ENCODE results near the gene SH2D2A.

SH2D2A gene

DNA sequence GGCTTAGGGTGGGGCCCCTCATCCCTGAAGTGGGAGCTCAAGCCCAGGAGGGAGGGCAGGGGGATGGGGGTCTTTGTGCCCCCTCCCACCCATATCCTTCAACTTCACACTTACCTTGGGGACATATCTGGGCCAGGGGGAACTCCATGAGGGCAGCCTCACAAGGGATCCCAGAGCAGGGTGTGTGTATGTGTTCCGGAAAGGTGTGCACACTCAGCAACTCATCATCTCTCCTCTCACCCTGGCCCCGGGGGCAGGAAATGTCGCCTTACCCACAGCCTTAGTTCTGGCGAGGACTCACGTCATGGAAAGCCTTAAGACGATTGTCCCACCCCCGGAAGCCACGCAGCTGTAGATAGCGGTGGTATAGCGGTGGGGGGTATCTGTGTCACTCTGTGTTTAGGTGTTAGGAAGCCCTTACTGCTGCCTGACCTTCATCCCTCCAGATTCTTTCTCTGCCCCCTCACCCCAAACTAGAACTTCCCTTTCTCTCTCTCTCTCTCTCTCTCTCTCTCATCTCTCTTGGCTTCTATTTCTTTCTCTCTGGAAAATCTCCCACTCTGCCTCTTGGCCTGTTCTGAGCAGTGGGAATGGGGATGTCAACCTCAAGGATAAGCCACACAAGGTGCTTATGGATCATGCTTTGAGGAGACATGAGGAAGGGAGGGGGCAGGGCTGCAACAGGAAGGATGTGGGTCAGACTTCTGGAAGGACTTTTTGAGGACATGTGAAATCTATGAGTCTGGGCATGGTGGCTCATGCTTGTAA is at the start of gene SH2D2A:
SH2D2A (minus strand) TSS at position 288 of the 768 bp plus-strand sequence; CDS start at position 148, 140 bp downstream.
- Histone ChIP-seq H3K36me3 (ENCODE audit: insufficient read depth, low read length) (no peaks in the 10 kb centered on the region), H3F3A (ENCODE audit: insufficient read depth, low read length) (no peaks in the 10 kb centered on the region), H3K4me1 (ENCODE audit: insufficient read depth, low read length, severe bottlenecking) (peaks cover 22% of the 10 kb centered on the region), H3K27ac (ENCODE audit: low read depth, low read length, poor library complexity, severe bottlenecking) (no peak within 1 kb of the TSS), H3K9me2 (ENCODE audit: low read depth, low read length) (no peaks in the 10 kb centered on the region), H3K9ac (ENCODE audit: low read length) (no peak within 1 kb of the TSS; the same call in 1 of the 2 replicates), H4K20me1 (ENCODE audit: insufficient read depth, low read length) (no peaks in the 10 kb centered on the region), H2AFZ (ENCODE audit: low read length) (no peak within 1 kb of the TSS), H3K9me3 (ENCODE audit: low read length) (no peaks in the 10 kb centered on the region), H3K4me2 (ENCODE audit: low read length) (peak within 1 kb of the TSS; percentile 50), H3K27me3 (ENCODE audit: insufficient read depth, low read length) (no peaks in the 10 kb centered on the region), H3K4me3 (ENCODE audit: low read depth, low read length, poor library complexity, severe bottlenecking) (peak within 1 kb of the TSS; percentile 36), H3K79me2 (ENCODE audit: insufficient read depth, low read length) (no peaks in the 10 kb centered on the region)
- TF ChIP-seq, protein P1, sequence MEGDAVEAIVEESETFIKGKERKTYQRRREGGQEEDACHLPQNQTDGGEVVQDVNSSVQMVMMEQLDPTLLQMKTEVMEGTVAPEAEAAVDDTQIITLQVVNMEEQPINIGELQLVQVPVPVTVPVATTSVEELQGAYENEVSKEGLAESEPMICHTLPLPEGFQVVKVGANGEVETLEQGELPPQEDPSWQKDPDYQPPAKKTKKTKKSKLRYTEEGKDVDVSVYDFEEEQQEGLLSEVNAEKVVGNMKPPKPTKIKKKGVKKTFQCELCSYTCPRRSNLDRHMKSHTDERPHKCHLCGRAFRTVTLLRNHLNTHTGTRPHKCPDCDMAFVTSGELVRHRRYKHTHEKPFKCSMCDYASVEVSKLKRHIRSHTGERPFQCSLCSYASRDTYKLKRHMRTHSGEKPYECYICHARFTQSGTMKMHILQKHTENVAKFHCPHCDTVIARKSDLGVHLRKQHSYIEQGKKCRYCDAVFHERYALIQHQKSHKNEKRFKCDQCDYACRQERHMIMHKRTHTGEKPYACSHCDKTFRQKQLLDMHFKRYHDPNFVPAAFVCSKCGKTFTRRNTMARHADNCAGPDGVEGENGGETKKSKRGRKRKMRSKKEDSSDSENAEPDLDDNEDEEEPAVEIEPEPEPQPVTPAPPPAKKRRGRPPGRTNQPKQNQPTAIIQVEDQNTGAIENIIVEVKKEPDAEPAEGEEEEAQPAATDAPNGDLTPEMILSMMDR (IDR thresholded peaks at IDR 0.05; ENCODE audit: low read length), result no peak
- TF ChIP-seq EZH2 (IDR thresholded peaks at IDR 0.05; ENCODE audit: borderline replicate concordance, low read length), result no peak

DNA sequence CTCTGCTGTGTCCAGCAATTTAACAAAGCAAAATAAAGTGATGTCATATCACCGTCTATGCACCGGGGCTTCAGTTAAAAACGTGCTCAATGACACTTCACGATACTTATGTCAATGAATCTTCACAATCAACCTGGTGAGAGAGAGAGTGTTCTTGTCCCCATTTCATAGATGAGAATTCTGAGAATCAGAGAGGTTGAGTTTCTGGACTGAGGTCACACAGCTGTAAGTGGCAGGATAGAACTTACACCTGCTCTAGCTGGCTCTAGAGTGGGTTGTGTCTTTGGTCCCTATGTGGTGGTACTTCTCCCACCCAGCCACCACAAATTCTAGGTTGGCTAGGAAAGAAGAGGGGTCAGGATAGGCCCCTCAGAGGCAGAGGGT is 49.2 kb upstream of the SH2D2A start:
- no peak overlapping the region for H2AFZ ChIP-seq (ENCODE audit: low read length)
- H3K4me3 ChIP-seq (ENCODE audit: low read depth, low read length, poor library complexity, severe bottlenecking), result no peak overlapping the region
- no peak overlapping the region for H3K27ac ChIP-seq (ENCODE audit: low read depth, low read length, poor library complexity, severe bottlenecking)
- TF ChIP-seq, protein P1 (IDR thresholded peaks at IDR 0.05; ENCODE audit: low read length), result no peak
- H3K9ac ChIP-seq (ENCODE audit: low read length), result no peak overlapping the region
- H3K9me2 ChIP-seq (ENCODE audit: low read depth, low read length), result no peaks in the 10 kb centered on the region
- no peaks in the 10 kb centered on the region for H3K36me3 ChIP-seq (ENCODE audit: insufficient read depth, low read length)
- no peaks in the 10 kb centered on the region for H3K9me3 ChIP-seq (ENCODE audit: low read length)
- H3K27me3 ChIP-seq (ENCODE audit: insufficient read depth, low read length), result 0 out of 2 replicates have a peak, but pooled peaks cover 10% of the 10 kb centered on the region
- H3F3A ChIP-seq (ENCODE audit: insufficient read depth, low read length), result no peaks in the 10 kb centered on the region
- no peaks in the 10 kb centered on the region for H4K20me1 ChIP-seq (ENCODE audit: insufficient read depth, low read length)
- no peaks in the 10 kb centered on the region for H3K4me1 ChIP-seq (ENCODE audit: insufficient read depth, low read length, severe bottlenecking)
- no peak overlapping the region for H3K4me2 ChIP-seq (ENCODE audit: low read length)
- no peaks in the 10 kb centered on the region for H3K79me2 ChIP-seq (ENCODE audit: insufficient read depth, low read length)

GRCh38 chr1:156865258-156865657 is 48.6 kb upstream of the SH2D2A start:
- H3K27me3 ChIP-seq (ENCODE audit: insufficient read depth, low read length), result 0 out of 2 replicates have a peak, but pooled peaks cover 10% of the 10 kb centered on the region
- no peak for TF ChIP-seq EZH2 (IDR thresholded peaks at IDR 0.05; ENCODE audit: borderline replicate concordance, low read length)
- TF ChIP-seq, protein P1 (IDR thresholded peaks at IDR 0.05; ENCODE audit: low read length), result no peak
- no peaks in the 10 kb centered on the region for H3K36me3 ChIP-seq (ENCODE audit: insufficient read depth, low read length)
- no peaks in the 10 kb centered on the region for H3K79me2 ChIP-seq (ENCODE audit: insufficient read depth, low read length)
- H3K9me3 ChIP-seq (ENCODE audit: low read length), result no peaks in the 10 kb centered on the region
- H3F3A ChIP-seq (ENCODE audit: insufficient read depth, low read length), result no peaks in the 10 kb centered on the region
- H3K4me1 ChIP-seq (ENCODE audit: insufficient read depth, low read length, severe bottlenecking), result peaks cover 3% of the 10 kb centered on the region
- no peak overlapping the region for H3K4me3 ChIP-seq (ENCODE audit: low read depth, low read length, poor library complexity, severe bottlenecking)
- no peak overlapping the region for H3K27ac ChIP-seq (ENCODE audit: low read depth, low read length, poor library complexity, severe bottlenecking)
- H4K20me1 ChIP-seq (ENCODE audit: insufficient read depth, low read length), result no peaks in the 10 kb centered on the region
- H3K9me2 ChIP-seq (ENCODE audit: low read depth, low read length), result no peaks in the 10 kb centered on the region
- H2AFZ ChIP-seq (ENCODE audit: low read length), result no peak overlapping the region
- no peak overlapping the region for H3K4me2 ChIP-seq (ENCODE audit: low read length)
- H3K9ac ChIP-seq (ENCODE audit: low read length), result no peak overlapping the region
